Stomach (tissue), 9 donors: ENCODE data around the gene PTOV1. TPM values are rescaled to one million over a fixed set of nuclear protein-coding genes. Genes with fewer than 3 reads are reported as not detected.

Experiments used
- DNase-seq, 2 donors: peaks; one replicate each; pipeline versions ENCODE4 v3.0.0 to v3.0.0-alpha.2; 2013 to 2019
- H3K27ac ChIP-seq, 5 donors: fragments of 200-600 bp in 4 of 5; sonication (generic) in 4 of 5; one replicate each; pipeline ENCODE4 v1.5.1; 2013 to 2019; ENCODE audit warnings: mild to moderate bottlenecking in 1 of 5, moderate library complexity in 1 of 5
- H3K27me3 ChIP-seq, 3 donors: fragments of 200-600 bp; sonication (generic); one replicate each; pipeline ENCODE4 v1.5.1; 2017 to 2019; ENCODE audit warnings: mixed run types in 1 of 3
- H3K36me3 ChIP-seq, 4 donors: fragments of 200-600 bp; sonication (generic); 1 replicate in 3 of 4; 2 replicates in 1 of 4; pipeline ENCODE4 v1.5.1; 2016 to 2019
- H3K4me1 ChIP-seq, 4 donors: fragments of 200-600 bp; sonication (generic); one replicate each; pipeline ENCODE4 v1.5.1; 2016 to 2019
- H3K4me3 ChIP-seq, 4 donors: fragments of 200-600 bp; sonication (generic) in 3 of 4; one replicate each; pipeline ENCODE4 v1.5.1; 2016 to 2019; ENCODE audit warnings: mild to moderate bottlenecking in 1 of 4
- H3K9me3 ChIP-seq, 4 donors: fragments of 200-600 bp; sonication (generic); one replicate each; pipeline ENCODE4 v1.5.1; 2016 to 2019
- EP300 ChIP-seq: sonication (generic); formaldehyde crosslinking; IDR thresholded peaks from one replicate; pipeline ENCODE4 v1.6.1; 2017; ENCODE audit warnings: antibody characterized with exemption
- POLR2A ChIP-seq, 4 donors: fragments of 450-650 bp; IDR thresholded peaks; one replicate each; pipeline ENCODE4 v1.6.1; 2016; ENCODE audit warnings: antibody characterized with exemption in 4 of 4, control low read depth in 2 of 4, mild to moderate bottlenecking in 1 of 4, moderate library complexity in 1 of 4
- POLR2AphosphoS5 ChIP-seq, 3 donors: sonication (generic); formaldehyde crosslinking; IDR thresholded peaks; one replicate each; pipeline ENCODE4 v1.6.1; 2016; ENCODE audit warnings: antibody characterized with exemption in 3 of 3
- WGBS, 5 donors: extraction: QIAGEN DNeasy Blood & Tissue Kit in 3 of 5; methylation state at CpG; one replicate each; pipeline versions ENCODE4 v1.1.5 to v1.1.7; 2013 to 2018; 5-methylcytosine and 5-hydroxymethylcytosine counted together
- intact Hi-C: fragments of 100-400 bp; cut with DNase I; formaldehyde crosslinking; loops from one replicate; pipeline ENCODE4 v1.15.1; 2023; ENCODE audit warnings: low total_unique reads
- polyA plus RNA-seq, 3 donors: library from polyadenylated mRNA; stranded (reverse); fragments of 200-250 nt; gene quantifications; one replicate each; pipeline ENCODE4 v1.2.3, GENCODE V29; 2013
- total RNA-seq, 5 donors: library from RNA; depleted of rRNA; stranded (reverse); fragments of >200 nt; gene quantifications; one replicate each; pipeline versions ENCODE4 v1.1.0 to v1.2.3, GENCODE V29; 2014 to 2016
- TF ChIP-seq, protein P1 (sequence below), 7 experiments: fragments of 450-650 bp in 4 of 7; fragments of 200-600 bp in 3 of 7; sonication (generic) in 3 of 7; IDR thresholded peaks; one replicate each; pipeline ENCODE4 v1.5.1; 2016 to 2019; ENCODE audit warnings: antibody characterized with exemption in 7 of 7, control low read depth in 2 of 7, mild to moderate bottlenecking in 1 of 7
- donor health status: healthy with polysubstance abuse.
- donor health status: Bipolar disorder and iron deficiency.
- donor health status: healthy.

PTOV1 gene
- total and polyA plus RNA-seq, 8 donors = 45.0 to 186 (median 118) TPM

DNA sequence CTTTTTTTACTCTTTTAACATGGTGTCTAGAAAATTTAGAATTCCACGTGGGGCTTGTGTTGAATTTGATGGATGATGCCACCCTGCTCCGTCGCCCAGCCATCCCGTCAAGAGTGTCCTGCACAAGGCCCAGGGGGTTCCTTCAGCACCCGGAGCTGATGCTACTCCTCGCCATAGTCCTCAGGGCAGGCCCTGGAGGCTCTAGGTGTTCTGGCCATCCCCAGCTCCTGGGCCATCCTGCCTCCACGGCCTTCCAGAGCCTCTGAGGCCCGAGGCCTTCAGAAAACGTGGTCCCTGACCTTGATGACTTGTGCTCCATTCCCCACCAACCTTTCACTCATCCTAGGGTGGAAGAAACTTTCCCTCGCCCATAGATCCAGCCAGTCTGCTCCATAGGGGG is 22.9 kb downstream of the PTOV1 start:
- Histone ChIP-seq H3K27me3 (no peaks in the 10 kb centered on the region), H3K36me3 (peaks cover 7 to 36% (median 29%) of the 10 kb centered on the region in 4 donors), H3K9me3 (no peaks in the 10 kb centered on the region), H3K4me3 (no peak overlapping the region), H3K4me1 (peaks cover 32 to 60% (median 49%) of the 10 kb centered on the region in 4 donors), H3K27ac (no peak overlapping the region)
- TF ChIP-seq, protein P1, sequence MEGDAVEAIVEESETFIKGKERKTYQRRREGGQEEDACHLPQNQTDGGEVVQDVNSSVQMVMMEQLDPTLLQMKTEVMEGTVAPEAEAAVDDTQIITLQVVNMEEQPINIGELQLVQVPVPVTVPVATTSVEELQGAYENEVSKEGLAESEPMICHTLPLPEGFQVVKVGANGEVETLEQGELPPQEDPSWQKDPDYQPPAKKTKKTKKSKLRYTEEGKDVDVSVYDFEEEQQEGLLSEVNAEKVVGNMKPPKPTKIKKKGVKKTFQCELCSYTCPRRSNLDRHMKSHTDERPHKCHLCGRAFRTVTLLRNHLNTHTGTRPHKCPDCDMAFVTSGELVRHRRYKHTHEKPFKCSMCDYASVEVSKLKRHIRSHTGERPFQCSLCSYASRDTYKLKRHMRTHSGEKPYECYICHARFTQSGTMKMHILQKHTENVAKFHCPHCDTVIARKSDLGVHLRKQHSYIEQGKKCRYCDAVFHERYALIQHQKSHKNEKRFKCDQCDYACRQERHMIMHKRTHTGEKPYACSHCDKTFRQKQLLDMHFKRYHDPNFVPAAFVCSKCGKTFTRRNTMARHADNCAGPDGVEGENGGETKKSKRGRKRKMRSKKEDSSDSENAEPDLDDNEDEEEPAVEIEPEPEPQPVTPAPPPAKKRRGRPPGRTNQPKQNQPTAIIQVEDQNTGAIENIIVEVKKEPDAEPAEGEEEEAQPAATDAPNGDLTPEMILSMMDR (IDR thresholded peaks at IDR 0.05) = no peak
- TF ChIP-seq POLR2A (IDR thresholded peaks at IDR 0.05) (no peak), POLR2AphosphoS5 (IDR thresholded peaks at IDR 0.05) (no peak), EP300 (no peak)
- 82 to 91% (median 90%) methylated on average over 10 of the region's 10 CpGs for WGBS, 5 donors
- intact Hi-C loops = no loop called here
- DNase-seq = no peak

DNA sequence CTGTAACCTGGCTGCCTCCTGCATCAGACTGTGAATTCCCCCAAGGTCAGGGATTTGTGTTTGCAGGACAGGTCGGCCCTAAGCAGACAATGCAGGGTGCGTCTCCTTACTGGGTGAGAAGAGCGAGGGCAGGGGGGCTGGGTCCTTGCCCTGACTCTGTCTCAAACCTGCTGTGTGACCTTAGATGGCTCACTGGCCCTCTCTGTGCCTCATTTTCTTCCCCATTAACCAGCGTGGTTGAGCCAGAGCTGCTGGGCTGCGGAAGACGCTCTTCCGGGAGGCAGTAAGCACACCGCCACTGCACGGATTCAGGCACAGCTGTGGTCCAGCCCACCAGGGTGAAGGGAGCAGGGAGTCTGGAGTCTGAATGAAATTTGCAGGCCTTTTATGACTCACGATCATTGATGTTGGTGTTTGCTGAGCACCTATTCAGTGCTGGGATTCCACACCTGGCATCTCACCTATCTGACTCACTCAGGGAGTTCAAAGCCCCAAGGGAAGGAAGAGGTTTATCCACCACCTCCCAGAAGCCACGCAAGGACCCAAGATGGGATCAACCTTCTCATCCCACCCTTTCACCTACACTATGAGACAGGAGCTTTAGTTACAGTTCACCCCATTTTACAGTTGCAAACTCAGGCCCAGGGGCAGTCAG is 23.7 kb downstream of the PTOV1 start:
- no peak for TF ChIP-seq POLR2AphosphoS5 (IDR thresholded peaks at IDR 0.05)
- no peak for TF ChIP-seq POLR2A (IDR thresholded peaks at IDR 0.05)
- no peak for TF ChIP-seq EP300
- TF ChIP-seq, protein P1 (IDR thresholded peaks at IDR 0.05) = no peak
- DNase-seq = no peak
- intact Hi-C loops = no loop called here
- peaks cover 33 to 64% (median 51%) of the 10 kb centered on the region in 4 donors for H3K4me1 ChIP-seq
- H3K27me3 ChIP-seq = no peaks in the 10 kb centered on the region
- peak overlapping the region in 2 of 4 donors; percentile 73 to 93 for H3K4me3 ChIP-seq
- H3K9me3 ChIP-seq = no peaks in the 10 kb centered on the region
- H3K27ac ChIP-seq = peak overlapping the region in 2 of 5 donors; percentile 15 to 100
- peaks cover 7 to 44% (median 37%) of the 10 kb centered on the region in 4 donors for H3K36me3 ChIP-seq
- 85 to 91% (median 89%) methylated on average over 11 of the region's 11 CpGs for WGBS, 5 donors

DNA sequence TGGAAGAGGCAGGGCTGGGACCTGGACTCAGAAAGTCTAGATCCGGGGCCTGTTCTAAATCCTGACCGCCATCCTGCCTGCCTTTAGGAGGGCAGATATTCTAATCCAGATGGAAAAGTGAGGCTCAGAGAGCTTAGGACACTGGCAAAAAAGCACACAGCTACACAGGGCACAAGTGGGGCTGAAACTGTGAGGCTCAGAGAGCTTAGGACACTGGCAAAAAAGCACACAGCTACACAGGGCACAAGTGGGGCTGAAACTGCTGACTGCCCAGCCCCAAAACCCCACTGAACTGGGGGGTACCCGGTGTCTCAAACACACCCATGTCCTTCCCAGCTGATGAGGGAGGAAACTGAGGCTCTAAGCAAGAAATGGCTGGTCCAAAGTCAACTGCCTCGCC is 24.2 kb downstream of the PTOV1 start:
- intact Hi-C loops = no loop called here
- WGBS, 5 donors = 82 to 91% (median 85%) methylated on average over 4 of the region's 4 CpGs
- peak overlapping the region in 4 of 5 donors; percentile 98 to 100 (median 98) for H3K27ac ChIP-seq
- H3K4me3 ChIP-seq = peak overlapping the region in 3 of 4 donors; percentile 73 to 100 (median 93)
- peaks cover 11 to 49% (median 42%) of the 10 kb centered on the region in 4 donors for H3K36me3 ChIP-seq
- no peaks in the 10 kb centered on the region for H3K27me3 ChIP-seq
- H3K9me3 ChIP-seq = no peaks in the 10 kb centered on the region
- no peak for DNase-seq
- TF ChIP-seq, protein P1 (IDR thresholded peaks at IDR 0.05) = no peak
- TF ChIP-seq POLR2A (IDR thresholded peaks at IDR 0.05) = no peak
- no peak for TF ChIP-seq EP300
- TF ChIP-seq POLR2AphosphoS5 (IDR thresholded peaks at IDR 0.05) = no peak
- H3K4me1 ChIP-seq = peaks cover 31 to 60% (median 46%) of the 10 kb centered on the region in 4 donors

DNA sequence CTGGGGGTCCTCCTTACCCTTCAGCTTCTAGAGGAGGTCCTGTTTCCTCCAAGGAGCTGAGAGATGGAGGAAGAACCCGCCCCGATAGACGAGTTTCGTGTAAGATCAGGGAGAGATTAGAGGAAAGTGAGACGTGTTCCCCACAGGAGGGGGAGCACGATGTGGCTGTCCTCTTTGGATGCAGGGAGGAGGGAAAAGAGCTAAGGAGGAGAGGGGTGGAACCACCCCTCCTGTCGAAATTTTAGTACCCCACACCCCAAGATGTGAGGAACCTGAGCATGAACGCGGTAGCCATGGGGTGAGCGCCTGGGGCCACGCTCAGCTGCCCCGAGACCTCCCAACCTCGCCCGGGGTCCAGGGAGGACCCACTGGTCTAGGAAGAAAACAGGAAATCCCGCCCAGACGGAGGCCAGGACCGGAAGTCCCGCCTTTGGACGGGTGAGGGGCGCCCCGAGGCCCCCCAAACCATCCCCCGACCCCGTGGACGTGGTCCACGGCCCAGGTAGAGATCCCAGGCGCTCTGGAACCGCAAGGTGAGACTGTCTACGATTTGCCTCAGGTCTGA is 25.0 kb downstream of the PTOV1 start:
- Histone ChIP-seq H3K4me1 (peaks cover 23 to 53% (median 39%) of the 10 kb centered on the region in 4 donors), H3K36me3 (peaks cover 18 to 53% (median 46%) of the 10 kb centered on the region in 4 donors), H3K4me3 (peak overlapping the region; percentile 73 to 100 (median 92)), H3K27me3 (no peaks in the 10 kb centered on the region), H3K9me3 (no peaks in the 10 kb centered on the region), H3K27ac (peak overlapping the region; percentile 86 to 100 (median 98))
- no peak for TF ChIP-seq EP300
- TF ChIP-seq, protein P1 (IDR thresholded peaks at IDR 0.05) = no peak
- no peak for TF ChIP-seq POLR2A (IDR thresholded peaks at IDR 0.05)
- TF ChIP-seq POLR2AphosphoS5 (IDR thresholded peaks at IDR 0.05) = no peak
- WGBS, 5 donors = 0 to 1% (median 1%) methylated on average over 20 to 28 of the region's 28 CpGs
- intact Hi-C loops = no loop called here
- peak in 1 of 2 donors; percentile 87 for DNase-seq
